GM19372 (cell line): ENCODE measurements around the gene SWSAP1.
"Not testable (repeated sequence)": the region's sequence is repeated elsewhere in the genome, so short reads cannot be mapped to it uniquely, and the experiment has no call there.

Source experiments
- ATAC-seq: cut with Tn5 transposase; IDR thresholded peaks from one replicate; pipeline ENCODE4 v1.9.1; 2021; ENCODE audit warnings: mild to moderate bottlenecking, low read depth, moderate library complexity; ENCODE audit not compliant: unreplicated experiment

The SWSAP1 gene

DNA sequence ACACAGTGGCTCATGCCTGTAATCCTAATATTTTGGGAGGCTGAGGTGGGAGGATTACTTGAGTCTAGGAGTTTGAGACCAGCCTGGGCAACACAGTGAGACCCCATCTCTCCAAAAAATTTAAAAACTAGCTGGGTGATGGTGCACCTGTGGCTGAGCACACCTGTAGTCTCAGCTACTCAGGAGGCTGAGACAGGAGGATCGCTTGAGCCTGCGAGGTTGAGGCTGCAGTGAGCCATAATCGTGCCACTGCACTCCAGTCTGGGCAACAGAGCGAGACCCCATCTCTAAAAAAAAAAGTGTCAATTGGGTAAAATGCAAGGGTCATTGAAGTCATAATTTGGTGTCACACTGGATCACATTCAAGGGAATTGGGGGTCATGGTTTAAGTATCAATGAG, 20.4 kb upstream of the SWSAP1 start:
- ATAC-seq: not testable (repeated sequence)

DNA sequence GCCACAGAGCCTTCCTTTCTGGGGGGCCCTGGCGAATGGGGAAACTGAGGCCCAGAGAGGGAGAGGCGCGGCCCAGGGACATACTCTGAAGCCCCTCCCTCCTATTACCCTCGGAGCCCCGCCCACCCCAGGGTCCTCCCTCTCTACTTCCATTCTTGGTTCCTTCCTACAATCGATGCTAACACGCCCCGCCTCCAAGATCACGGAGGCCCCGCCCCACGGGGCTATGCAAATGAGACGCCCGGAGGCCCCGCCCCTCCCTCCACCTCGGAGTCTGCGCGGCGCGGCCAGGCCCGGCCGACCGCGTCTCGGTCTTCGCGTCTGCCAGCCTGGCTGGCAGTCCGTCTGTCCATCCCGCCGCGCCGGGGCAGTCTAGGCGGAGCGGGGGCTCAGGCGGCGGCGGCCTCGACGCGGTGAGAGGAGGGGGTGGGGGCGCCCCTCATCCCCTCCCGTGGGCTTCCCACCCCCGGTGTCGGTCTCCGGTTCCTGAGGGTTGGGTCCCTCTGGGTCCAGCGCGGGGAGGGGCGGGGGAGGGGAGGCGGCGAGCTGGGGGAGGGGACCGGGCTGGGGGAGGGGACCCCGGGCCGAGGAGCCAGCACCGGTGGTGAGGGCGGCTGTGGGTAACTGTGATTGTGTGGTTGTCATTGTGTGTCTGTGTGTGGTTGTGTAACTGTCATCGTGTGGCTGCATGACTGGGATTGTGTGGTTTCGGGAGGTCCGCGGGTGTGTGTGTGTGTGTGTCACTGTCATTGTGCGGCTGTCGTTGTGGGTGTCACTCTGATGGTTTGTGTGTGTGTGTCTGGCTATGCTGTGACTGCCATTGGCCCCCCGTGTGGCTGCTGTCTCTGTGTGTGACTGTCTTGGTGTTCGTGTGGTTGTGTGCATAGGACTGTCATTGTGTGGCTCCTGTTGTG, 19.0 kb upstream of the SWSAP1 start, which contains the start of gene PLPPR2:
Gene PLPPR2 (plus strand): TSS at position 273 of the 914 bp plus-strand sequence. CDS start 2,242 bp downstream, outside the sequence.
- no peak for ATAC-seq

DNA sequence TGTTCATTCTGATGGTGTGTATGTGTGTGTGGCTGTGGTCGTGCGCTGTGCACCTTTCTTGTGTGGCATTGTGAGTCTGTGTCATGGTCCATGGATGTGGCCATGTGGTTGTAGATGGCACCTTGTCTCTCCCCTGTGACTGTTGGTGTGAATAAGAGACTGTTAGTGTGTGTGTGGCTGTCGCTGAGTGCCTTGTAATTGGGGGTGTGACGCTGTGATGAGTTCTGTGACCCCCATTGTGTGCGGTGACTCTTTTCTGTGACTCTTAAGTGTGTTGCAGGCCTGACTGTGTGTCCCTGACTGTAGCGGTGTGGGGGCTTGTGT, 18.4 kb upstream of the SWSAP1 start:
- ATAC-seq: no peak

DNA sequence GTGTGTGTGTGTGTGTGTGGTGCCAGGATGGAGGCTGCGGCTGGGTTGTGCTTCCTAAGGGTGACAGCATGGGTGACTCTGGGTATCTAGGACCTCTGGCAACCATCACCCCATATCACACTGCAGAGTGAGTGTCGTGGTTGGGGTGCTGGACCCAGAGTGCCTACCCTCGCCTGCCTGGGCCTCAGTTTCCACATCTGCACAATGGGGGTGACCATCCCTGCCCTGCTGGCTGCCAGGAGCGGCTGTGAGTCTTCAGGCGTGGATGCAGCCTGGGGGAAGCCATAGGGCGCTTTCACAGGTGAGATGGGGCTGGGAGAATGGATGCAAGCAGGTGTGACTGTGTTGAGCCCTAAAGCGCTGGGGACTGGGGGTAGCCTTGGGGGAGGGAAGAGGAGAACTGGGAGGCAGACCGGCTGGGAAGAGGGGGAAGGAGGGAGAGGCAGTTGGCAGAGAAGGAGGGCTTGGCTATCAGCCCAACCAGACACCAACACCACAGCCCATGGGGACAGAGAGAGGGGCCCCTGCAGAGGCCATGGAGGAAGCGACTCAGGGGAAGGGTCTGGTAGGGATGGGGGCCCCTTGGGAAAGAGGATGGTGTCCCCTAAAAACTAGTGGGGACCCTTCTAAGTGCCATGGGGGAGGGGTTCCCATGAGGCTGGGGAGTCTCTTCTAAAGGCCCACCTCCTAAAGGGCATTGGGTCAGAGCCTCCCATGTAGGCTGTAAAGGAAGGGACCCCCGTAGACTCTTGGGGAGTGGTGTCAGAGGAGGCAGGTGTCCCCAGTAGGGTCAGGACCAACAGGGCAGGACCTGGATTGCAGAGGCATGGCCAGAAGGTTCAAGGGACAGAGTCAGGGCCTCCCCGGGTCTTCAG, 17.6 kb upstream of the SWSAP1 start:
- ATAC-seq: no peak

DNA sequence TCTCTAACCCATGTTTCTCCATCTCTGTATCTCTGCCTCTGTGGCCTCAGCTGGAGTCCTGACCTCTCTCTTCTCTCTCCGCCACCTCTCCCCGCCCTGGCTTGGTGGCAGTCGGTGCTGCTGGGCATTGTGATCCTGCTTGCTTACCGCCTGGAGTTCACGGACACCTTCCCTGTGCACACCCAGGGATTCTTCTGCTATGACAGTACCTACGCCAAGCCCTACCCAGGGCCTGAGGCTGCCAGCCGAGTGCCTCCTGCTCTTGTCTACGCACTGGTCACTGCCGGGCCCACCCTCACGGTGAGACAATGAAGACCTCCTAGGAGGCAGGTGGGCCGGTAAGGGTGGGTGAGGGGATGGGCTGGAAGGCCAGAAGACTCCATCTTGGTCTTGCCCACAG, 15.0 kb upstream of the SWSAP1 start:
- ATAC-seq: no peak

DNA sequence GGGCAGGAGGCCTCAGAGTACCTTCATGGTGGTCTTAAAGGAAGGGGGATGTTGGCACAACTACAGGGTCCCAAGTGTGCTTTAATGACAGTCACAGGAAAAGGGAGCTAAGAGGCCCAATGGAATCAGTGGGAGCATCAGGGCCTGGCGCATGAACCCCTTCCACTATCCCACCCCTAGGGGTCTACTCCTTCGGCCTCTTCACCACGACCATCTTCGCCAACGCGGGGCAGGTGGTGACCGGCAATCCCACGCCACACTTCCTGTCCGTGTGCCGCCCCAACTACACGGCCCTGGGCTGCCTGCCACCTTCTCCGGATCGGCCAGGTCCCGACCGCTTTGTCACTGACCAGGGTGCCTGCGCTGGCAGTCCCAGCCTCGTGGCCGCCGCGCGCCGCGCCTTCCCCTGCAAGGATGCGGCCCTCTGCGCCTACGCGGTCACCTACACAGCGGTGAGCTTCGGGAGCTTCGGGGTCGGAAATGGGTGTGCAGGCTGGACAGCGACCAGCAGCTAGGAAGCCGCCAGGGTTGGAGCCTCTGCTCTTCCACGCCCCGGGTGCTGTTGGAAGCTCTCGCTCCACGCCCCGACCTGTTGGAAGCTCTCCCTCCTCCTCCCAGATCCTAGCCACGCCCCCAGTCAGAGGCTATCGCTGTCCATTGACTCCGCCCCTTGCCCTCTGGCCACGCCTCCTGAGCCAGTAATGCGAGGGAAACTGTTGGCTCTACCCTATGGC, 13.3 kb upstream of the SWSAP1 start:
- no peak for ATAC-seq

DNA sequence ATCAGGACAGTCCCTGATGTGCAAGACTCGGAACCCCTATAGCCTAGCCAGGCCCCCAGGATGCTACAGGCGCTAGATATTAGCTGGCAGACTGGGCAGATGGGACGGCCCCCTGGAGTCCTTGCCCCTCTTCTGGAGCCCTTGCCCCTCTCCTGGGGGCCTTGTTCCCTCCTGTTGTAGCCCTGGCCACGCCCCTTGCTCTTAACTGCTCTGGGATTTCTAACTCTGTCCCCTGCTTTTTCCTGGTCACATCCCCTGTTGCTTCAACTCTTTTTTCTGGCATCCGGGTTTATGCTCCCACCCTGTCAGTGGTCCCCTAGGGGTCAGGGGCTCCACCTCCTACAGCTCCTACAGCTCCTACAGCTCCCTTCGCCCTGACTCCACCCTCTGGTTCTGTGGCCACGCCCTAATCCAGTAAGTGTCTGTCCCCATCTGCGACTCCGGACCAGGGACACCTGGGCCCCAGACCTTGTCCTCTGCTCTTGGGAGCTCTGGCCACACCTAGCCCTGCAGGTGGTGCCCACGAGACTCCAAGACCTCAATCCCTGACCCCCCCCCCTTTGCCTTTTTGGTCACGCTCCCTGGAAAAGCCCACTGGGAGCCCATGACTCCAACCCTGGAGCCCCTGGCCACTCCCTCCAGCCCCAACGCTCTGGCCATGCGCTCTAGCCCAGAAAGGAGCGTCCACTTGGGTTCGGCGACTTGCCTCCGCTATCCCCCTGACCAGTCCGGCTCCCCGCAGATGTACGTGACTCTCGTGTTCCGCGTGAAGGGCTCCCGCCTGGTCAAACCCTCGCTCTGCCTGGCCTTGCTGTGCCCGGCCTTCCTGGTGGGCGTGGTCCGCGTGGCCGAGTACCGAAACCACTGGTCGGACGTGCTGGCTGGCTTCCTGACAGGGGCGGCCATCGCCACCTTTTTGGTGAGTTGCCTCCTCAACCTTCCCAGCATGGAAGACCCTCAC, 12.4 kb upstream of the SWSAP1 start:
- no peak for ATAC-seq

DNA sequence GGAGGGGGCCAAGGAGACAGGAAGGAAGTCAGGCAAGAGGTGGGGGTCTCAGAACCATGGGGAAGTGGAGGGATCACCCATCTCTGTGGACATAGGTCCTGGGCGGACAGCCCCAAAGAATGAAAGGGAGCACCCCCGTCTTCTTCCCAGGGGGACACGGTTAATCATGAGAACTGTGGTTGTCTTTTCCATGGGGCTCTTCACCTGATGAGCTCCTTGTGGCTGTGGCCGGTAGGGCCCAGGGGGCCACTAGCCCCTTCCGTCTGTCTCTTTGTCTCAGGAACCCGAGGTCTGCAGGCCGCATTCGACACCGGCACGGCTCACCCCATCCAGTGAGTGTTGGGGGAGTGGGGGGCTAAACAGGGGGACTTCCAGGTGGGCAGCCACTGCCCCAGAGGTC, 10.6 kb upstream of the SWSAP1 start:
- ATAC-seq: no peak

DNA sequence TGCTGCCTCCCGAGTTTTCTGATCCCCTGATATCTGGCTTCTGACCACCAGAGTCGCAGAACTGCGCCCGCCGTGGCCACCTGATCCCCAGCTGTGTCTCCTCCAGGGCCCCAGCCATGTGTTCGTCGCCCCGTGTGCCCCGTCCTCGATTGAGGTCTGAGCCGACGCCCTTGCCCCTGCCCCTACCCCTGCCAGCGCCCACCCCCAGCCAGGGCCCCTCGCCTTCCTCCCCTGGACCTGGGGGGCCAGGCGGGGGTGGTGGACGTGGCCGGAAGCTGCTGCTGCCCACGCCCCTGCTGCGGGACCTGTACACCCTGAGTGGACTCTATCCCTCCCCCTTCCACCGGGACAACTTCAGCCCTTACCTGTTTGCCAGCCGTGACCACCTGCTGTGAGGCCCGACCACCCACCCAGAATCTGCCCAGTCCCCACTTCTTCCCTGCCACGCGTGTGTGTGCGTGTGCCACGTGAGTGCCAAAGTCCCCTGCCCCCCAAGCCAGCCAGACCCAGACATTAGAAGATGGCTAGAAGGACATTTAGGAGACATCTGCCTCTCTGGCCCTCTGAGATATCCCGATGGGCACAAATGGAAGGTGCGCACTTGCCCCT, 10.1 kb upstream of the SWSAP1 start:
- ATAC-seq: no peak

DNA sequence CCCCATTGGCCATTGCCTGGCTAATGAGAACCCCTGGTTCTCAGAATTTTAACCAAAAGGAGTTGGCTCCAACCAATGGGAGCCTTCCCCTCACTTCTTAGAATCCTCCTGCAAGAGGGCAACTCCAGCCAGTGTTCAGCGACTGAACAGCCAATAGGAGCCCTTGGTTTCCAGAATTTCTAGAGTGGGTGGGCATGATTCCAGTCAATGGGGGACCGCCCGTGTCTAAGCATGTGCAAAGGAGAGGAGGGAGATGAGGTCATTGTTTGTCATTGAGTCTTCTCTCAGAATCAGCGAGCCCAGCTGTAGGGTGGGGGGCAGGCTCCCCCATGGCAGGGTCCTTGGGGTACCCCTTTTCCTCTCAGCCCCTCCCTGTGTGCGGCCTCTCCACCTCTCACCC, 9.5 kb upstream of the SWSAP1 start:
- ATAC-seq: no peak

DNA sequence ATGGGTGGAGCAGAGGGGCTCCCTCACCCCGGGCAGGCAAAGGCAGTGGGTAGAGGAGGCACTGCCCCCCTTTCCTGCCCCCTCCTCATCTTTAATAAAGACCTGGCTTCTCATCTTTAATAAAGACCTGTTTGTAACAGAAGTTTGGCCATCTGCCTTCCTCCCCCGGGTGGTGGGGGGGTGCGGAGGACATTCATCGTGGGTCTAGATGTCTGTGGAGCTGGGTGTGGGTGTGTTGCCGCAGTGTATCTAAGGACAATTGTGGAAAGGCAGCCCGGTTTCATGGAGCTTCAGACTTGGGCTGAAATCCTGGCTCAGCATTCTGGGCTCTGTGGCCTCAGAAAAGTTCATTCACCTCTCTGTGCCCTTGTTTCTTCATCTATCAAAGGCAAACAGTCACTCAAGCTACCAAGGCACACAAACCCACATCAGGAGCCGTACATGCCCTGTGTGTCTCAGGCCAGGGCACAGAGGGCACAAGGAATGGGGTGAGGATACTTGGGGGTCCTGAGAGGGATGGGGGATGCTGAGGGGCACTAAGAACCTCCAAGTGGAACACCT, 8.8 kb upstream of the SWSAP1 start:
- ATAC-seq: no peak

DNA sequence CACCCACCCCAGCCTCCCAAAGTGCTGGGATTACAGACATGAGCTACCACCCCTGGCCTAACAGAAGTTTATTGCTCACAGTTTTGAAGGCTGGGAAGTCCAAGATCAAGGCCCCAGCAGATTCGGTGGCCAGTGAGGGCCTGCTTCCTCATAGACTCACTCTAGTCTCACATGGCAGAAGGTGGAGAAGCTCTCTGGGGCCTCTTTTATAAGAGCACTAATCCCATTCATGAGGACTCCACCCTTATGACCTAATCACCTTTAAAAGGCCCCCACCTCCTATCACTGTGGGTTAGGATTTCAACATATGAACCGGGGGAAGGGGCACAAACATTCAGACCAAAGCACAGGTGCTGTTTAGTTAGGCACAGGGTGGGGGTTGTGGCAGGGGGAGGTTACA, 6.9 kb upstream of the SWSAP1 start:
- ATAC-seq: no peak

DNA sequence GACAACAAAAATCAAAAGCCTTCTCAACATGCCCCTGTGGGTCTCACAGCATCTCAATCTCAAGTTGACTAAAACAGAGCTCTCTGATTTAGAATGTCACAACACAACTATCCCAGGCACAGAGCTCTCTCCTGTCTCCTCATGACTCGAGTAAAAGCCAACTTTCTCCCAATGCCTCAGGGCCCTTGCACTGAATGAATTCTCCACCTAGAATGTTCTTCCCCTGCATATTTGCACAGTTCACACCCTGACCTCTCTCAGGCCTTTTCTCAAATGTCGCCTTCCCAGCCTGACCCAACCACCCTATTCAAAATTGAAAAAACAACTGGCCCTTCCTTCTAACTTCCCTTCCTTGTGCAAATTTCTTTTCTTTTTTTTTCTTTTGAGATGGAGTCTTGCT, 3.7 kb upstream of the SWSAP1 start:
- no peak for ATAC-seq

DNA sequence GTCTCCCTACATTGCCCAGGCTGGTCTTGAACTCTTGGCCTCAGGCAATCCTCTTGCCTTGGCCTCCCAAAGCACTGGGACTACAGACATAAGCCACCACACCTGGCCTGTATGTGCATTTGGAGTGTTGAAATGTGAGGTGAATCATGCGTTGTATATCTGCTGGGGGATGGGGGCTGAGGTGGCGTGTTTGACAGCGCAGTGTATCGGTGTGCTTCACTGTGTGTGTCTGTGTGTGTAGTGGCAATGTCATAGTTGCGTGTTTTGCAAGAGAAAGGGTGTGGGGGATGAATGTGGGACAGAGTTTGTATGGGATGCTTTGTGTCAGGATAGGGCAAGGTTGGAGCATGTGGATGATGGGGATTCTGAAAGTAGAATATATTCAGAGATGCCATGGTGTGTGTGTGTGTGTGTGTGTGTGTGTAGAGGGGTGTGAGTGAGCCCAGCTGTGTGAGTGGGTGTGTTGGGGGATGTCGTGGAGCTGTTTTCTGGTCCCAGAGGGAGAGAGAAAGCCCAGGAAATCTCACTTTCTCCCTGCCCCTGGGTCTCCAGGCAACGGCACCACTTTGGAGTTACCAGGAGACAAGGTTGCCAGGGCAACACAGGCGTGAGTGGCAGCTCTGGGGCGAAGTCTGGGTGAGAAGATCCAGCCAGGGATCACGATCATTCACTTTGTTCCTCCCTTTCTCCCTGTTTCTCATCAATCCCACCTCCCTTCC, 1.1 kb upstream of the SWSAP1 start:
- ATAC-seq: no peak

DNA sequence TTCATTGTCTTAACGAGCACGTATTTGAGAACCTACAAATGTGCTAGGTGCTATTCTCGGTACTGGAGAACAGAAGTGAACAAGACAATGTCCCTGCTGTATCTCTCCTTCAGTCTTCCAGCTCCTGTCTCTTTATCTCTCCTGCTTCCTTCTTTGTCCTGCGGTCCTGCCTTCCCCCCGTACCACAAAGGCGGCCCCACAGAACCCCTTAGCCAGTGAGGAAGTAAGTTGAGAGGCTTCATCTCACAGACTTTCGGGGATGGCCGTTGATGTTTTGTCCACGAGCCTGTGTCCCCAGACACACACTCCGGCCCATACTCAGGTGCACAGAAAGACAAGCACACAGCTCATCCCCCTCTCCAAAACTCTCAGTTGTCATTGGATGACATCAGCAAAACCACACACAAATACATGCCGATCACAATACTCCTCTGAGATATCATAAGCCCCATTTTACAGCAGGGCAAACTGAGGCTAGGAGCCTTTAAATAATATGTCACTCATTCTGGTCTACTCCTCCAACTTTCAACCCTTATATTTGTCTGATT, 507 bp upstream of the SWSAP1 start:
- no peak for ATAC-seq

DNA sequence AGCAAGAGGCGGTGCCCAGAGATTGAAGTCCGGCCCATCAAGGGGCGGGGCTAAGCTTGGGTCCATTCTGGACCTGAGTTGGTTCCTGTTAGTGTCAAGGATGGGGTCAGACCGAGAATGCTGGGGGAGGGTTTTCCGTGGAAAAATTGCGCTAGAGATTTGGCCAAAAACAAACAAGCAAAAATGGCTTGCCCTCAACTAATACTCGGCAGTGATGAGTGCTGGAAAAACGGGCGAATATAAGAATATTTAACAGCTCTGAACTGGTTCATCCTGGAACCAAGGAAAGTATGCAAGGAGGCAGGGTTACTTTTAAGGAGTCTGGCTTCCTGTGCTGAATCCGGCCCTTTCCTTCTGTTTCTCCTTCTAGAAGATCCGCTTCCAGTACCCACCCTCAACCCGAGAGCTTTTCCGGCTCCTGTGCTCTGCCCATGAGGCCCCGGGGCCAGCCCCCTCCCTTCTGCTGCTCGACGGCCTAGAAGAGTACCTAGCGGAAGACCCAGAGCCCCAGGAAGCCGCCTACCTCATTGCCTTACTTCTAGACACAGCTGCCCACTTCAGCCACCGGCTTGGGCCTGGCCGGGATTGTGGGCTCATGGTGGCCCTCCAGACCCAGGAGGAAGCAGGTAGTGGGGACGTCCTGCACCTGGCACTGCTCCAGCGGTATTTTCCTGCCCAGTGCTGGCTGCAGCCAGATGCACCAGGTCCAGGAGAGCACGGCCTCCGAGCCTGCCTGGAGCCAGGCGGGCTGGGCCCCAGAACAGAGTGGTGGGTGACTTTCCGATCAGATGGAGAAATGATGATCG, 880 bp downstream of the SWSAP1 start:
- ATAC-seq: no peak

DNA sequence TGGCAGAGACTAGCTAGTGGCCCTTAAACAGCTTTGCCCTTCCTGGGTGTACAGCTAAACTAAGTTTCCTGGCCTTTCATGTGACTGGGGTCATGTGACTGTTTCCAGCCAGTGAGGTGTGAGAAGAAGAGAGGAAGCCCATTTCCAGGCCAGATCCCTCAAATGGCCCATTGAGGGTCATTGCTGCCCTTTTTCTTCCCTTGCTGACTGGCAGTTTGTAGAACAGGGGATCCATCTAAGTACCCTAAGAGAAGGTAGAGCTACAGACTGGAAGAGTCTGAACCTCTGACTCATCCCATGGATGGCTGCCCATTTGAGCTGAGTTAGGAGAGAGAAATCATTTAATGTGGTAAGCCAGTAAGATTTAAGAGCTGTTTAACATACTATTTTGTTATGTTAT, 2.8 kb downstream of the SWSAP1 start:
- ATAC-seq: no peak
